Measurements from ENCODE around the gene ART5.
"Not testable (repeated sequence)": the region's sequence is repeated elsewhere in the genome, so short reads cannot be mapped to it uniquely, and the experiment has no call there.

ART5 gene

DNA sequence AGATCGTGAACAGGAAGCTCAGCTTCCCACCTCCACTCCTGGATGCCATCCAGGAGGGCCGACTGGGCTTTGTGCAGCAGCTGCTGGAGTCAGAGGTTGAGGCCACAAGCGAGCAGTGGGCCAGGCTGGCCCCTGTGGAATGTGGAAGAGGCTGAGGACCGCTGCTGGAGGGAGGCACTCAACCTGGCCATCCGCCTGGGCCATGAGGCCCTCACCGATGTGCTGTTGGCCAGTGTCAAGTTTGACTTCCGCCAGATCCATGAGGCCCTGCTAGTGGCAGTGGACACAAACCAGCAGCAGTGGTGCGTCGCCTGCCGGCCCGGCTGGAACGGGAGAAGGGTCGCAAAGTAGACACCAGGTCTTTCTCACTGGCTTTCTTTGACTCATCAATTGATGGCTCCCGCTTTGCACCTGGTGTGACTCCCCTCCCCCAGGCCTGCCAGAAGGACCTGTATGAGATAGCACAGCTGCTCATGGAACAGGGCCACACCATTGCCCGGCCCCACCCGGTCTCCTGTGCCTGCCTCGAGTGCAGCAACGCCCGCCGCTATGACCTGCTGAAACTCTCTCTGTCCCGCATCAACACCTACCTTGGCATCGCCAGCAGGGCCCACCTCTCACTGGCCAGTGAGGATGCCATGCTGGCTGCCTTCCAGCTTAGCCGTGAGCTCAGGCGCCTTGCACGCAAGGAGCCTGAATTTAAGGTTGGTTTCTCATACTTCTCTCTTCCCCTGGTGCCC, 24.9 kb downstream of the ART5 start:
- no peak for DNase-seq (ENCODE audit: low read depth)

DNA sequence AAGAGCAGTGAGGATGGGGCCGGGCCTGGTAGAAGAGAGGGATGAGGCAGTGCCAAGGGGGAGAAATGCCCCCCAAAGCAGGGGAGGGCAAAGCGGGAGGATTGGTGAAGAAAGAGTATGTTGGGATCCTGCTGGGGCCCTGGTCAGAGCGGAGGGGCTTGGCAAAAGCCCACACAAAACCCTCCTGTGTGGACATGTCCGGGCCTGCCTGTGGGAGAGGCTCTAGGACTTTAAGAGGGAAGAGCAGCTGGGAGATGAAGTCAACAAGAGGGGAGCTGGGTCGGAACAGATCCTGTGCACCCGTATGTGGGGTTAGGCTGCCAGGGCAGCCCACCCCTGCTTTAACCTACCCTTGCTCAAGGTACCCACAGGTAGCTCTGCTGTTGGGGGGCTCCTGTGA, 25.8 kb downstream of the ART5 start:
- no peak for DNase-seq (ENCODE audit: low read depth)

DNA sequence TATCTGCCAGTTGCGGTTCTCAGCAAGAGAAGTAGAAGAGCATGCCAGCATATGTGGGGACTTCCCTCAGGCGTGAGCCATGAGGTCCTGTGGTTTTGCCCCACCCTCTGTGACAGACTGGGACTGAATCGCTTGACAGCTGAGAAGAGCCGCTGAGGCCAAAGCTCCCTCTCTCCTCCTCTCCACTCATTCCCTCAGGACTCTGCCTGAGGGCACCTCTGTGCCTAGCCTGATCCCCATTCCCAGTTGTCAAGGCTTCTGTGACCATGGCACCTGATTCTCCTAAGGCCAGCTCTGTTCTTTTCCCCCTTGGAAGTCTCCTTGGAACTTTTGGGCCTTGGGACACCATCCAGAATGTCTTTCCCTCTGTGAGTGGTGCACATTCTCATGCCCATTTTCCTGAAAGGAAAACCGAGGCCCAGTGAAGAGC, 27.0 kb downstream of the ART5 start:
- DNase-seq (ENCODE audit: low read depth): no peak

DNA sequence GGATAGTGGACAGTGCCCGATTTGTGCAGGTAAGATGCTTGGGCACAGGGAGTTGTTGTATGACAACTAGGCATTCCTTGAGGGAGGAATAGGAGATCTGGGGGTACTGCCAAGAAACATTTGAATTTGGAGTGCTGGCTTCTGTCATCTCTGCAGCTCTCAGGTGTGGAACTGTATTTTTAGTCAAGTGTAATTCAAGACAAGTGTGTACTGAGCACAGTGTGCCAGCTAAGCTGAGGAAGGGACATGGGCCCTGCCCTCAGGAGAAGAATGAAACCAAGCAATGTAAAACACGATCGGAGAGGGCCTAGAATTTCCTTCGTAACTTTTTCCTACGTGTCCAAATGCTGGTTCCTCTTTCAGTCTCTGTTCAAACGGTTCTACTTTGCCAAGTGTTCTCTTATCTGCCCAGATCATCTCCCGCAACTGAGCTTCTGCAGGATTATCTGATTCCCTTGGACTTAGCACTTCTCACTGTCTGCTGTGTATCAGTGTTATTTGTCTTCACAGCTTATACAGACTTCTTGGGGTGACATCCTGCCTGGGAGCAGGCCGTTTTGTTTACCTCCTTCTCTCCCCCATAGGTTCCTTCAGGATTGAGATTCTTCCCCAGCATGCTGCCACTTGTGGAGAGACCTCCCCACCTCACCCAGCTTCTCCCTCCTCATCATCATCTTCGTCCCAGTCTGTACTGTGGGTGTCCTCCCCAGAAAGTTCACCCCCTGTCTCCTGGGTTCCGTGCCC, 27.6 kb downstream of the ART5 start:
- DNase-seq (ENCODE audit: low read depth): no peak

DNA sequence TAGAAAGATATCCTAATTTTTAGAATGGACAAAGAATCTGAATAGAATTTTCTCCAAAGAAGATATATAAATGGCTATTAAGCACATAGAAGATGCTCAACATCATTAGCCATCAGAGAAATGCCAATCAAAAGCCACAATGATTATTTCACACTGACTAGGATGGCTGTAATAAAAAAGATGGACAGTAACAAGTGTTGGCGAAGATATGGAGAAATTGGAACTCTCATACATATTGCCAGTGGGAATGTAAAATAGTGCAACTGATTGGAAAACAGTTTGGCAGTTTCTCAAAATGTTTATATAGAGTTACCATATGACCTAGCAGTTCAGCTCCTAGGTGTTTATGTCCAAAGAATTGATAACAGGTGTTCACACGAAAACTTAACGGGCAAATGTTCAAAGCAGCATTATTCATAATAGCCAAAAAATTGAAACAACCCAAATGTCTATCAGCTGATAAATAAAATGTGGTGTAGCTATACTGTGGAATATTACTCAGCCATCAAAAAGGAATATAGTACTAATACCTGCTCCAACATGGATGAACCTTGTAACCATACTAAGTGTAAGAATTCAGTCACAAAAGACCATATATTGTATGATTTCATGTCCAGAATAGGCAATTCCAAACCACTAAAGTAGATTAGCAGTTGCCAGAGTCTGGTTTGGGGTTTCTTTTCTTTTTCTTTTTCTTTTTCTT, 29.7 kb downstream of the ART5 start:
- no peak for DNase-seq (ENCODE audit: low read depth)

DNA sequence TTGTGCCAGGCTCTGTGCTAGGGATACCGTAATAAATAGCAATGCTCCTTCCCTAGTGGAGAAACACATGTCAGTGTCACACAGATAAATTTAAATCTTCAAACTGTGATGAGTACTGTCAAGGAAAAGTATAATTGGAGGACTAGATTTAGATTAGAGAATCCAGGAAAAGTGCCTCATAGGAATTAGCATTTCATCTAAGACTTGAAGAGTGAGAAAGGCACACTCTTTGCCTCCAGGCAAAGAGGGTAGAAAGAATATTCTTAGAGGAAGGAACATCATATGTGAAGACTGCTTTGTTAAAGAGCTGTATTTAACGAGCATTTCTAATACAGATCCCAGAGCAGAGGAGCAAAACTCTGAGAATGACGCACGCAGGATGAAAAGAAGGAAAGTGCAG, 30.9 kb downstream of the ART5 start:
- no peak for DNase-seq (ENCODE audit: low read depth)

DNA sequence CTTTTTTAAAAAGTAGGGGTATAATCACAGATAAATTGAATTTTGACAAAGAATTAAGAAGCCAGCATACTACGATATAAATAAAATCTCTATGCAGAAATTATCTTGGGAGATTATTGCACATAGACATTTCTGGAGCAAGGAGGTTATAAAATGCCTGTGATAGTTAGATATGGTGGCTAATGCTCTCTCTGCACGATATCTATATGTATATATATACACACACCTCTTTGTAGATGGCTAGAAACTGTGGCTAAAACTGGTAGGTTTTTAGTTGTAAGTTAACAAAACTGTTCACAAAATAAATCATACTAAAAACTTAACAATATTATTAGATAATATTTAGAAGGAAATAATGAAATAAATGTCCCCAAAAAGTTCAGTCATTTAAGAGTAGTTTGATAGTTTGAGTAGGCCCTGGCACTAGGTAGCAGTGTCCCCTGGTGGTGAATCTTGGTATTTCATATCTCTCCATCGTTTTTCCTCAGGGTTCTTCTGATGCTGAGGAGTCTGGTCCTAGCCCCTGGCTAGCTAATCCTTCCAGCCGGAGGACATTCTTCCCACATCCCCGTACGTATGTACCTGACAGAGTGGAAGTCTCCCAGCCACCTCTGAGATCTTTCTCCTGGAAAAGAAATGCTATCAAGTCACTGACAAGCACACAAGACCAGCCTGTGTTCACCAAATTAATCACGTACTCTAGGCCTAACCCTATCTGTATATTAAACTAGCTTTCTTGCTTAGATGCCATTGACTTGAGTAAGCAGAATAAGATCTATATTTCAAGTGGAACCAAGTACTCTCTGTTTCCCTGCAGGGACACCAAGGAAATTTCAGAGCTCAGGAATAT, 32.2 kb downstream of the ART5 start:
- no peak for DNase-seq (ENCODE audit: low read depth)

DNA sequence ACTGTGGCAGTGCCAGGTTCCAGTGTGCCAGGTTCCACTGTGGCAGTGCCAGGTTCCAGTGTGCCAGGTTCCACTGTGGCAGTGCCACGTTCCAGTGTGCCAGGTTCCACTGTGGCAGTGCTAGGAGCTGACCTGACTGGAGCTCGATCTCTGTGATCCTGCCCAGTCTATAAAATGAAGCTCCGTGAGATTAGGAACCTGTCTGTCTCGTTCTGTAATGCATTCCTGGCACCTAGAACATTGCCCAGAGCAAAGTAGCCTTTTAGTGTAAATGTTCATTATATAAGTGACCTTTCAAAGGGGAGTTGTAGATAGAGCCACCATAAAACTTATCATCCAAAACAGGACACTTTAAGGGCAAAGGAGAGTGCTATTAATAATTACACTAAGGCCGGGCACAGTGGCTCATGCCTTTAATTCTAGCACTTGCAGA, 36.0 kb downstream of the ART5 start:
- DNase-seq (ENCODE audit: low read depth): no peak

DNA sequence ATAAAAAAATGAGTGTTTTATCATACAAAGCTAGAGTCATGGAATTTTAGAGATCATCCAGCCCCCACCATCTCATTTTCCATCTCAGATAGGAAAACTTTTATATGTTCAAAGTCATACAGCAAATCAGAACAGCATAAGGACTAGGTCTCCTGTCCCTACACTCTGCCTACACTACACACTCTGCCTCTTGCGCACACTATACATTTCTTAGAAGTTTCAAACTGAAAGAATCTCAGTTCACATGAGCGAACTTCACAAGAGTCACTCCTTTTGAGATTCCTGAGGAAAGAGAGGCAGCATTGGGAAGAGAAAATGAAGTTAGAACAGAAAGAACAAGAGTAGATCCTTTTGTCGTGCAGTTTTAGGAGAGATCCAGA, 36.5 kb downstream of the ART5 start:
- DNase-seq (ENCODE audit: low read depth): no peak

DNA sequence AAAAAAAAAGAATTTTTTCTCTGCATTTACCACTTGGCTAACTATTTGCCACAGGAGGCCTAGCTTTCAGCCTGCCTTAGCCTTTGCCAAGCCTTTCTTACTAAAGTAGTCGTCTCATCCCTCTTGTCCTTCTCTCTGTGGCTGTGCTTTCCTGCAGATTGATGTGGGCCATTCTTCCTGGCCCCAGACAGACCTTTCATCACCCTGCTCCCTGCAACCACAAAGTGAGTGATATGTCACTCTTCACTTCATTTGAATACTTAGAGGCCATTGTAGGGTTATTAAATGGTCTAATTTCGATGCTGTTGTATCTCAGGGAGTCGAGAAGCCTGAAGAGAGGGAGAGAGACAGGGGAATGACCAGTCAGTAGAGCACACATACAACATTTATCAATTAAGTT, 37.6 kb downstream of the ART5 start:
- no peak for DNase-seq (ENCODE audit: low read depth)

DNA sequence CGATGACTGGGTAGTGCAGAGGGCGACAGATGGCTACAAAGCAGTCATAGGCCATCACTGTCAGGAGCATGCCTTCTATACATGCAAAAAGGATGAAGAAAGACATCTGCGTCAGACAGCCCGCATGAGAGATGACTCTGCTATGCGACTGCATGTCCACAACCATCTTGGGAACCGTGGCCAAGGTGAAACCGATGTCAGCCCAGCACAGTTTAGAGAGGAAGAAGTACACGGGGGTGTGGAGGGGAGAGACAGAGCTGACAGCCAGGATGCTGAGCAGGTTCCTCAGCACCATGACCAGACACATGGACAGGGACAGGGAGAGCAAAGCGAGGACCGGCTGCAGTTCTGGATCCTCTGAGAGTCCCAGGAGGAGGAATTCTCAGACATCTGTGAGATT, 41.6 kb downstream of the ART5 start:
- DNase-seq (ENCODE audit: low read depth): not testable (repeated sequence)

DNA sequence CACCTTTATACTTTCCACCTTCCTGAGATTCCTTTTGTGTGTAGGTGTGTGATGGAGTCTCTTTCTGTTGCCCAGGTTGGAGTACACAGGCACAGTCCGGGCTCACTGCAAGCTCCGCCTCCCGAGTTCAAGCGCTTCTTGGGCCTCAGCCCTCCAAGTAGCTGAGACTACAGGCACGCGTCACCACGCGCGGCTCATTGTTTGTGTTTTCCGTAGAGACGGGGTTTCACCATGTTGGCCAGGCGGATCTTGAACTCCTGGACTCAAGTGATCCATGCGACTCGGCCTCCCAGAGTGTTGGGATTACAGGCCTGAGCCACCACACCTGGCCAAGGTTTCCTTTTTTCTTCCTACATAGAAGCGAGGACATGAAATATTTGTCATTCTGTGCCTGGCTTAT, 44.0 kb downstream of the ART5 start:
- DNase-seq (ENCODE audit: low read depth): not testable (repeated sequence)

DNA sequence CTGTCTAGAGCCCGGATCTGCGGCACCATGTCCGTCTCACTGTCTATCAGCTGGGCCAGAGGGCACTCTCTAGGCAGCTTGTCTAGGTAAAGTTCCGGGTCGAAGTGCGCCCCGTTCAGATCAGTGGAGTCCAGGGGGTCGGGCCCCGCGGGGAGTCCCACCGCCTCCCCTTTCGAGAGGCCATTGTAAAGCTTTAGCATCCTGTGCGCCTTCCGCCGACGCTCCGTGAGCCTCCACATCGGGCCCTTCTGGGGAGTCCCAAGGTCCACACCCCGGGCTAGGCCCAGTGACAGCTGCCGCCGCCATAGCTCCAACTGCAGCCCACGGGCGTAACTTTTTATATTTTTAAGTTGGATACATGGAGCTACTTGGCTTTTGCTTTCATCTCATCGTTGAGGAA, 50.5 kb downstream of the ART5 start:
- DNase-seq (ENCODE audit: low read depth): not testable (repeated sequence)

DNA sequence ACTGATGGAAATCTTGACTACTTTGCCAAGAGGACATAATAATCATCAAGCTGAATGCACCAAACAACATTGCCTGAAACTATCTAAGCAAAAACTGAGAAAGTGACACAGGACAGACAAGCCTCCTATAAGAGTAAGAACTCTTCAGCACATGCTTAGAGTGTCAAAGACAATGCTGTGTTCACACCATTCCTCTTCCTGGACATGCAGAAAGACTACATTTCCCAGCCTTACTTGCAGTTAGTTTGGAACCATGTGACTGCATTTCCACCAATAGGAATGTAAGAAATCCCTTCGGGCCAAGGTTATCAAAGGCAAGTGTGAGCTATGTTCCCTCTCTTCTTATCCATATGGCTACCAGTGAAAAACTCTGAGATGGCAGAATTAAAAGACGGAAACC, 51.6 kb downstream of the ART5 start:
- not testable (repeated sequence) for DNase-seq (ENCODE audit: low read depth)

DNA sequence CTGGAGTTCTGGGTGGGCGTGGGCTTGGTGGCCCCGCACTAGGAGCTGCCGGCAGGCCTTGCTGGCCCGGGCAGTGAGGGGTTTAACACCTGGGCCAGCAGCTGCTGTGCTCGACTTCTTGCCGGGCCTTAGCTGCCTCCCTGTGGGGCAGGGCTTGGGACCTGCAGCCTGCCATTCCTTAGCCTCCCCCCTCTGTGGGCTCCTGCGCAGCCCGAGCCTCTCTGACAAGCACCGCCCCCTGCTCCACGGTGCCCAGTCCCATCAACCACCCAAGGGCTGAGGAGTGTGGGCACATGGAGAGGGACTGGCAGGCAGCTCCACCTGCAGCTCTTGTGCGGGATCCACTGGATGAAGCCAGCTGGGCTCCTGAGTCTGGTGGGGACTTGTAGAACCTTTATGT, 53.0 kb downstream of the ART5 start:
- not testable (repeated sequence) for DNase-seq (ENCODE audit: low read depth)
